Fibroblast of lung (primary cell): ENCODE data around the gene MMS19.

Source experiments
- CTCF ChIP-seq, 2 donors: IDR thresholded peaks in 1 of 2; conservative IDR thresholded peaks in 1 of 2; 1 replicate in 1 of 2; 2 replicates in 1 of 2; pipeline ENCODE4 v1.5.1; 2011 to 2012; ENCODE audit warnings: low read length in 2 of 2, control low read depth in 1 of 2, inconsistent platforms in 1 of 2, low read depth in 1 of 2, mild to moderate bottlenecking in 1 of 2
- EZH2 ChIP-seq: IDR thresholded peaks from 2 replicates; pipeline ENCODE4 v1.5.1; 2012; ENCODE audit warnings: low read length, control low read depth, mild to moderate bottlenecking; ENCODE audit errors: missing control alignments

- TF ChIP-seq CTCF (conservative IDR thresholded peaks at IDR 0.05 in 1 of 2, IDR thresholded peaks at IDR 0.05 in 1 of 2; ENCODE audit: low read depth in 1 of 2, low read length in 2 of 2), result no peak
- TF ChIP-seq EZH2, result no peak
Observed at GRCh38 chr10:97498841-97499560, 779 bp upstream of the MMS19 start, which contains the start of gene UBTD1.
